Gastroesophageal sphincter (tissue), 3 donors: ENCODE results near the gene ARNT2.

Source experiments
- POLR2A ChIP-seq, 2 donors: fragments of 450-650 bp; IDR thresholded peaks; one replicate each; pipeline ENCODE4 v1.6.1; 2017; ENCODE audit warnings: antibody characterized with exemption in 2 of 2, mild to moderate bottlenecking in 2 of 2, moderate library complexity in 1 of 2
- POLR2AphosphoS5 ChIP-seq: sonication (generic); formaldehyde crosslinking; IDR thresholded peaks from one replicate; pipeline ENCODE4 v1.6.1; 2017; ENCODE audit warnings: antibody characterized with exemption
- TF ChIP-seq, protein P1 (sequence below), 4 experiments: fragments of 200-600 bp in 2 of 4; fragments of 450-650 bp in 2 of 4; sonication (generic) in 1 of 4; IDR thresholded peaks; one replicate each; pipeline ENCODE4 v1.5.1; 2017 to 2019; ENCODE audit warnings: antibody characterized with exemption in 4 of 4, mild to moderate bottlenecking in 2 of 4, moderate library complexity in 2 of 4

DNA sequence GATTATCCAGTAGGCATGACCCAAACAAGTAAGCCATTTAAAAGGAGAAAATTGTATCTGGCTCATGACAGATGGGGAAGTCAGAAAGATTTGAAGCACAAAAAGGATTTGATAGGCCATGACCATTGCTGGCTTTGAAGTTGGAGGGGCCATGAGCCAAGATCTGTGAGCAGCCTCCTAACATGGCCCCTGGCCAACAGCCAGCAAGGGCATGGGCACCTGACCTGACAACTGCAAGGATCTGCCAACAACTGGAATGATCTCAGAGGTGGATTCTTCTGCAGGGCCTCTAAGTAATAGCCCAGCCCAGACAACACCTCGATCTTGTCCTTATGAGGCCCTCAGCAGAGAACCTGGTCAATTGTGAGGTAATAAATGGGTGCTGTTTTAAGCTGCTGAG is 93.0 kb downstream of the ARNT2 start:
- no peak for TF ChIP-seq POLR2AphosphoS5
- TF ChIP-seq, protein P1, sequence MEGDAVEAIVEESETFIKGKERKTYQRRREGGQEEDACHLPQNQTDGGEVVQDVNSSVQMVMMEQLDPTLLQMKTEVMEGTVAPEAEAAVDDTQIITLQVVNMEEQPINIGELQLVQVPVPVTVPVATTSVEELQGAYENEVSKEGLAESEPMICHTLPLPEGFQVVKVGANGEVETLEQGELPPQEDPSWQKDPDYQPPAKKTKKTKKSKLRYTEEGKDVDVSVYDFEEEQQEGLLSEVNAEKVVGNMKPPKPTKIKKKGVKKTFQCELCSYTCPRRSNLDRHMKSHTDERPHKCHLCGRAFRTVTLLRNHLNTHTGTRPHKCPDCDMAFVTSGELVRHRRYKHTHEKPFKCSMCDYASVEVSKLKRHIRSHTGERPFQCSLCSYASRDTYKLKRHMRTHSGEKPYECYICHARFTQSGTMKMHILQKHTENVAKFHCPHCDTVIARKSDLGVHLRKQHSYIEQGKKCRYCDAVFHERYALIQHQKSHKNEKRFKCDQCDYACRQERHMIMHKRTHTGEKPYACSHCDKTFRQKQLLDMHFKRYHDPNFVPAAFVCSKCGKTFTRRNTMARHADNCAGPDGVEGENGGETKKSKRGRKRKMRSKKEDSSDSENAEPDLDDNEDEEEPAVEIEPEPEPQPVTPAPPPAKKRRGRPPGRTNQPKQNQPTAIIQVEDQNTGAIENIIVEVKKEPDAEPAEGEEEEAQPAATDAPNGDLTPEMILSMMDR (IDR thresholded peaks at IDR 0.05): no peak
- no peak for TF ChIP-seq POLR2A (IDR thresholded peaks at IDR 0.05)
